Activated CD4-positive, alpha-beta T cell treated with anti-CD3 and anti-CD28 coated beads, Interleukin-2, amount 50 U/mL, for 48 hours (primary cell): ENCODE measurements around the gene PCYT1A.
"Not testable (repeated sequence)": the region's sequence is repeated elsewhere in the genome, so short reads cannot be mapped to it uniquely, and the experiment has no call there.

Experiments
- DNase-seq, 2 experiments: peaks; one replicate each; pipeline ENCODE4 v3.0.0-alpha.2; 2020

The PCYT1A gene

GRCh38 chr3:196284396-196284795 lies 3.1 kb downstream of the PCYT1A start:
- no peak for DNase-seq

- no peak for DNase-seq
Observed at GRCh38 chr3:196281962-196282361, 5.6 kb downstream of the PCYT1A start.

- no peak for DNase-seq
Observed at GRCh38 chr3:196280689-196281440, 6.7 kb downstream of the PCYT1A start.

- no peak for DNase-seq
Observed at GRCh38 chr3:196275126-196275525, 12.4 kb downstream of the PCYT1A start.

GRCh38 chr3:196274585-196274984 lies 12.9 kb downstream of the PCYT1A start:
- peak; percentile 52 to 70 for DNase-seq

- DNase-seq: peak; percentile 24 to 29
Observed at GRCh38 chr3:196273655-196274054, 13.9 kb downstream of the PCYT1A start.

- no peak for DNase-seq
Observed at GRCh38 chr3:196272826-196273225, 14.7 kb downstream of the PCYT1A start.

- no peak for DNase-seq
Observed at GRCh38 chr3:196270499-196270898, 17.0 kb downstream of the PCYT1A start.

- no peak for DNase-seq
Observed at GRCh38 chr3:196268284-196269163, 19.0 kb downstream of the PCYT1A start.

- DNase-seq: no peak
Observed at GRCh38 chr3:196263819-196264218, 23.7 kb downstream of the PCYT1A start.

GRCh38 chr3:196260784-196261183 lies 26.7 kb downstream of the PCYT1A start:
- no peak for DNase-seq

GRCh38 chr3:196255776-196256175 lies 31.8 kb downstream of the PCYT1A start:
- DNase-seq: no peak

GRCh38 chr3:196254376-196255283 lies 32.9 kb downstream of the PCYT1A start:
- DNase-seq: no peak

GRCh38 chr3:196251918-196252317 lies 35.6 kb downstream of the PCYT1A start:
- no peak for DNase-seq

GRCh38 chr3:196246612-196247308 lies 40.8 kb downstream of the PCYT1A start:
- DNase-seq: peak; percentile 10 to 23

- DNase-seq: not testable (repeated sequence)
Observed at GRCh38 chr3:196244166-196244565, 43.4 kb downstream of the PCYT1A start.

- DNase-seq: no peak
Observed at GRCh38 chr3:196241704-196242103, 45.8 kb downstream of the PCYT1A start.

GRCh38 chr3:196240424-196240823 lies 47.1 kb downstream of the PCYT1A start:
- DNase-seq: no peak

- DNase-seq: no peak
Observed at GRCh38 chr3:196238612-196239560, 48.6 kb downstream of the PCYT1A start.

- DNase-seq: no peak
Observed at GRCh38 chr3:196237203-196237602, 50.3 kb downstream of the PCYT1A start.

- DNase-seq: no peak
Observed at GRCh38 chr3:196236223-196236622, 51.3 kb downstream of the PCYT1A start.
